NCI-H146 treated with DMSO at 0.1 percent for 48 hours (cell line): ENCODE measurements around the gene SWAP70.
"Not testable (repeated sequence)": the region's sequence is repeated elsewhere in the genome, so short reads cannot be mapped to it uniquely, and the experiment has no call there.

ENCODE experiments used
- DNase-seq: peaks from one replicate; lab custom pipeline; 2025; ENCODE audit not compliant: unreplicated experiment; lab: John Stamatoyannopoulos, UW

The SWAP70 gene

GRCh38 chr11:9689721-9690120 lies 25.8 kb downstream of the SWAP70 start:
- no peak for DNase-seq

GRCh38 chr11:9691865-9692264 lies 28.0 kb downstream of the SWAP70 start:
- no peak for DNase-seq

- DNase-seq: no peak
Measured at GRCh38 chr11:9692691-9693090, 28.8 kb downstream of the SWAP70 start.

GRCh38 chr11:9693801-9694553 lies 30.1 kb downstream of the SWAP70 start:
- DNase-seq: no peak

GRCh38 chr11:9695228-9695627 lies 31.4 kb downstream of the SWAP70 start:
- not testable (repeated sequence) for DNase-seq

GRCh38 chr11:9697766-9698165 lies 33.9 kb downstream of the SWAP70 start:
- no peak for DNase-seq

DNA sequence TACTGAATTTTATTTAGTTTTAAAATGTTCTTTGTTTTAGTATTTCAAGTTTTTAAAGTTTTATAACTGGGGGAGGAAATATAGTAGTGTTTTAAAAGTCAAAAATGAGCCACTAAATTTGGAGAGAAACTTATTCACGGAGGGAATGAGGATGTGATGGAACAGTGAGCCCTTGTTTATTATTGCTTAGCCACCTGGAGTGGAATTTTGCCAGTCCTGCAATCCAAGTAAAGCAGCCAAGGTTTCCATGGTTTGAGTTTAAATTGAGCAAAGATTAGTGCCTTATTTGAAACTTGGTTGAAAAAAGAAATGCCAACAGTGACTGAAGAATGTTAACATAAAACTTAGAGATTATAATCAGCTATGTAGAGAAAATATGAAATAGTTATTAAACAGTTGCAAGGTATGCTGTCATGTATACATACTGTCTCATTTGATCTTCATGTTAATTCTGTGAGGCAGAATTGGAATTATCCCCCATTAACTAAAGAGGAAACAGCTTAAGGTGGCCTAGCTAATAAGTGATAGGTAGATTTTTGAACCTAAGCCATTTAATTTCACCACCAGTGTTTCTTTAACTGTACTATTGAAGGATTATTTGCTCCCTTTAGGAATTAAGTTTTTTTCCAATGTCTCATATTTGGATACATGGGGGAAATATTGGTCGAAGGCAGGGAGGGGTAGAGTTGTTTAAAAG lies 36.4 kb downstream of the SWAP70 start:
- no peak for DNase-seq

DNA sequence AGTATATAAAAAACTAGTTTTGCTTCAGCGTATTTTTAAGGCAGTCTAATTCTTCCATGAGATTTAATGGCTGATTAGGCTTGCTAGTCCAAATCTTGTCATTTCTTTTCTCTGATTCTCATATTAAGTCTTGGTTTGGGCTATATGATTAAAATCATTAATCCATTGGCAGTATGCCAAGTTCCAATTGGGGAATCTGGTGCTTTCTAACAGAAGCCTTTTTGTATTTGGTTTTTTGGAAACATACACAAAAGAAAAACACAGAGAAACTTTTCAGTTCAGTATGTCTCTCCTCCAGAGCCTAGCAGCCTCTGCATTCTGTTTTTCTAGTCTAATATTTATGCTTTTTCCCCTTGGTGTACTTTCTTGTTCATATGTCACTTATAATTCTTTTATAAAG lies 37.9 kb downstream of the SWAP70 start:
- no peak for DNase-seq

DNA sequence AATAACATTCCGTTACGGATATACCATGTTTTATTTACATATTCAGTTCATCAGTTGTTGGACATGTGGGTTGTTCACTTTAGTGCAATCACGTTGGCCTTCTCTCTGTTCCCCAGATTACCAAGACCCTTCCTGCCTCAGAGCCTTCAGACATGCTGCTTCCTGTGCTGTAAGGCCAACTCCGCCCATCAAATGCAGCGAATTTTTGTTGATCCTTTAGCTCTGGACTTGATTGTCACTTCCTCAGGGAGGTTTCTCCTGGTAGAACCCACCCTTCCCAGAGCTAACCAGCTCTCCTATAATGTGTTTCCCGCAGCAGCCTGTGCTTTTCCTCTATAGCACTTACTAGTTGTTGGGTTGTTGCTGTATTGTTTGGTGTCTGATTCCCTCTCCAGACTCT lies 39.4 kb downstream of the SWAP70 start:
- no peak for DNase-seq

DNA sequence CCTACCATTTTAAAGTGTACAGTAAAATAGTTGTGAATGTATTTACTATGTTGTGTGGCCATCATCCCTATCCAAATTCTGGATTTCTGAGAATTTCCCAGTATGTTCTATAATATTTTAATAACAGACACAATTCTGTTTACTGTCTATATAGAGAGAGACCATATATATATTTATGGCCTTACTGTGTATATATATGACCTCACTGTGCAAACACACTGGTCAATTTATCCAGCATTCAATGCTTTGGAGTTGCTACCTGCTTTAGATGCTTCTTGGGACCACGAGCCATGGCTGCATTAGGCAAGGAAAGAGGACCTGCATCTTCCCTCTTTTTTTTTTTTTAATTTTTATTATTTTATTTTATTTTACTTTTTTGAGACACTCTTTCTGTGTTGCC lies 40.2 kb downstream of the SWAP70 start:
- no peak for DNase-seq

- DNase-seq: no peak
Measured at GRCh38 chr11:9704620-9705019, 40.7 kb downstream of the SWAP70 start.

DNA sequence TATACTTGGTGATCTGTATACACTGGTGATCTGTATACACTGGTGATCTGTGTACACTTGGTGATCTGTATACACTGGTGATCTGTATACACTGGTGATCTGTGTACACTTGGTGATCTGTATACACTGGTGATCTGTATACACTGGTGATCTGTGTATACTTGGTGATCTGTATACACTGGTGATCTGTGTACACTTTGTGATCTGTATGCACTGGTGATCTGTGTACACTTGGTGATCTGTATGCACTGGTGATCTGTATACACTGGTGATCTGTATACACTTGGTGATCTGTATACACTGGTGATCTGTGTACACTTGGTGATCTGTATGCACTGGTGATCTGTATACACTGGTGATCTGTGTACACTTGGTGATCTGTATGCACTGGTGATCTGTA lies 41.5 kb downstream of the SWAP70 start:
- DNase-seq: not testable (repeated sequence)

- DNase-seq: no peak
Measured at GRCh38 chr11:9708544-9708943, 44.7 kb downstream of the SWAP70 start.

- no peak for DNase-seq
Measured at GRCh38 chr11:9710223-9710622, 46.3 kb downstream of the SWAP70 start.

GRCh38 chr11:9710852-9711251 lies 47.0 kb downstream of the SWAP70 start:
- DNase-seq: no peak

DNA sequence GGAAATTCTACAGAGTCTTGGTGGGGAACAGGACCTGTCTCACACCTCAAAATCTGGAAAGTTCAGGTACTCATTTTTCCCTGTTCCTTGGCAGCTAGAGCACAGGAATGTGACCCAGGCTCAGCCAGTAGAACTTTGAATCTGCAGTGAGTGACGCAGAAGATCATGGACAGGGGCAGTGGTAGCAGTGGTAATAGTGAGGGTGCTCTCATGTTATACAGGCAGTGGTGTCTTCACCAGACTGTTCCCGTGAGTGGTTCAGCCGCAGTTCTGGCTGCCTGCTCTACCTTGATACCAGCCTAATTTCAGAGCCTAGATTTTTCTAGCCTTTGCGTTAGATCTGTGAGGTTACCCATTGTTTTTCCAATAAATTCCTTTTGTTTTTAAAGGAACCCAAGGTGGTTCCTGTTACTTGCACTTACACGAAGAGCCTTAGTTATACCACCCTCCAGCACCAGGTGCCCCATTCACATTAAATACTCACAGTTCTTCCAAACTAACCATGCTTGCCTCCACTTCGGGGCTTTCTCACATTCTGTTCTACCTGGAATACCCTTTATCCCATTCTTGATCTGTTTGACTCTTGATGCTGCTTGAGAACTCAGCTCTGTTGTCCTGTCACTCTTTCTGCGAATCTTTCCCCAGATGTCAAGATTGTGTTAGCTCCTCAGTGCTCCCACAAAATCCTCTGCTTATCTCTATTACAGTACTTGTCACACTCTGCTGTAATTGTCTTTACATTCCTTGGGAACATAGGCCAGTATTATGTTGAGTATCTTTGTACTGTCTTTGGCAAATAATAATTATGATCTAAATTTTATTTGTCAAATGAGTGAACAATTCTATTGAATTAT lies 47.8 kb downstream of the SWAP70 start:
- DNase-seq: no peak

DNA sequence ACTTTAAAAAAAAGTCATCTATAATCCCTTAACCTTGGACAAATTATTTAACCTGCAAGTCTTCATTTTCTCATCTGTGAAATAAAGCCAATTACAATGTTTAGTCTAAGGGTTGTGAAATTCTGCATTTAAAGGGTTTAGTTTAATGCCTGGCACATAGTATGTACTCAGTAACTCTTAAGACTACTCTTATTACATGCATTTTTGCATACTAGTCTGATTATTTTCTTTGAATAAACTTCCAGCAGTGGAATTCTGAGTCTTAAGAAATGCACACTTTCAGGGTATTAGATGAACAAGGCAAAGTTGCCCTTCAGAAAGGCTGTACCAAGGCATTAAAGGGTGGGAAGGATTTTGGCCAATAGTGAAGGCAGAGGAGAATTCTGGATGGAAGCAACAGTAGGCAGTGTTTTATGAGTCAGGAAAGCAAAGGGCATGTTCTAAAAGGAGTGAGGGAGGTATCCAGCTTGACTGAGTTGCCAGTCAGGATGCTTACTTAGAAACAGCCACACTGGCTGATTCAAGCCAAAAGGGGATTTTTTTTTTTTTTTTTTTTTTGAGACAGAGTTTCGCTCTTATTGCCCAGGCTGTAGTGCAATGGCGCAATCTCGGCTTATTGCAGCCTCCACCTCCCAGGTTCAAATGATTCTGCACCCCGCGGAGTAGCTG lies 50.5 kb downstream of the SWAP70 start:
- no peak for DNase-seq

GRCh38 chr11:9716275-9717039 lies 52.6 kb downstream of the SWAP70 start:
- DNase-seq: no peak

GRCh38 chr11:9717040-9717357 lies 53.1 kb downstream of the SWAP70 start:
- DNase-seq: no peak

- no peak for DNase-seq
Measured at GRCh38 chr11:9717719-9718118, 53.8 kb downstream of the SWAP70 start.

DNA sequence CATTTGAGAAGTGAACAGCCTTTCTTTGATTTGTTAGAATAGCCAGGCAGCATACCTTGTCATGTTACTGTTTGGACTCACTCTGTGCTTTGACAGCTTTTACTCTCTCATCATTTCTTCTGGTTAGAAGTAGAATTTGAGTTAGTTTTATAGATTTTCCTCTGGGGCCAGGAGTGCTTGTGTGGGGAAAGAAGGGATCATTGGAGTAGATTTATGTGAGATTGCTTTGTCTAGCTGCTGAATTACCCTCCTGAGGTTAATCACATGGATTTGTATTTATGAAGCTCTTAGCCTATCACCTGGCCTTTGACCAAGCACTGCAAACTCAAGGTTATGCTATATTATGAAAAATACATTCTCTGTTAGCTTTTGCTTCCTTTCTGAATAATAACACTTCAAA lies 54.3 kb downstream of the SWAP70 start:
- no peak for DNase-seq
